Naive B cell (primary cell): ENCODE data around the gene LCE2D. TPM values are rescaled to one million over a fixed set of nuclear protein-coding genes. Genes with fewer than 3 reads are reported as not detected.

ENCODE experiments used
- ATAC-seq, 2 donors: fragments of 150-1000 bp; cut with Tn5 transposase; 2 replicates each; pipeline ENCODE4 v1.10.0; 2021; ENCODE audit warnings: low read depth in 2 of 2, mild to moderate bottlenecking in 2 of 2, moderate library complexity in 2 of 2
- DNase-seq: peaks from one replicate; pipeline ENCODE4 v3.0.0; 2022
- H3K27ac Mint-ChIP-seq, 6 donors: one replicate each; pipeline ENCODE4 v1.8.0; 2020 to 2022; ENCODE audit warnings: mild to moderate bottlenecking in 6 of 6, mixed read lengths in 6 of 6, moderate library complexity in 5 of 6, inconsistent platforms in 2 of 6
- H3K27me3 Mint-ChIP-seq, 3 donors: one replicate each; pipeline ENCODE4 v1.8.0; 2021 to 2022; ENCODE audit warnings: mixed read lengths in 3 of 3, mild to moderate bottlenecking in 1 of 3
- H3K36me3 Mint-ChIP-seq, 2 donors: one replicate each; pipeline ENCODE4 v1.8.0; 2020 to 2022; ENCODE audit warnings: mixed read lengths in 2 of 2, inconsistent platforms in 1 of 2, mild to moderate bottlenecking in 1 of 2
- H3K4me1 Mint-ChIP-seq, 3 donors: one replicate each; pipeline ENCODE4 v1.8.0; 2020 to 2022; ENCODE audit warnings: mixed read lengths in 3 of 3, inconsistent platforms in 1 of 3, mild to moderate bottlenecking in 1 of 3, moderate library complexity in 1 of 3
- H3K4me3 Mint-ChIP-seq, 8 donors: one replicate each; pipeline ENCODE4 v1.8.0; 2020 to 2022; ENCODE audit warnings: mild to moderate bottlenecking in 8 of 8, mixed read lengths in 8 of 8, moderate library complexity in 8 of 8, inconsistent platforms in 2 of 8
- H3K9me3 Mint-ChIP-seq, 7 donors: one replicate each; pipeline ENCODE4 v1.8.0; 2020 to 2022; ENCODE audit warnings: mixed read lengths in 7 of 7, mild to moderate bottlenecking in 5 of 7, inconsistent platforms in 2 of 7, moderate library complexity in 1 of 7
- polyA plus RNA-seq, 6 donors: library from polyadenylated mRNA; unstranded; fragments of 300-500 nt; fragmentation: Illumina TruSeq; gene quantifications; one replicate each; pipeline ENCODE4 v1.2.3, GENCODE V29; 2021; ENCODE audit warnings: low read depth in 6 of 6

LCE2D gene, protein sequence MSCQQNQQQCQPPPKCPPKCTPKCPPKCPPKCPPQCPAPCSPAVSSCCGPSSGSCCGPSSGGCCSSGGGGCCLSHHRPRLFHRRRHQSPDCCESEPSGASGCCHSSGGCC
- not detected for polyA plus RNA-seq

DNA sequence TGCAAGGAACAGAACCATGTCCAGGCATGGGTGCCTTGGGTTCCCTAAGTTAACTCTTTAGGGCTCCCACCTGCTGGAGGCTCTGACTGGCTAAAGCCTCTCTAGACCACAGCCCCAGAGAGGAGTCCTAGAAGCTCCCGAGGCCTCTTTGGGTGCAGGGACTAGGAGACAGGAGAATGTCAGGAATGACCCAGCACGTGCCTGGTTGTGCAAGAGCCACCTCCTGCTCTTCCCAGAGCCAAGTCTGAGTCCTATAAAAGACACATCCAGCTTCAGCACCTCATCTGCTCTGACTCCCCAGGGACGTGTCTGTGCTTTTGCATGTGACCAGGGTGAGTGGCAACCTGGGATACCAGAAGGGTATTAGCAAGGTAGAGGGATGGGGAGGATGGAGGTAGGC is at the start of gene LCE2D:
LCE2D (plus strand) TSS at position 283 of the 400 bp plus-strand sequence. CDS start 726 bp downstream, outside the sequence.
- no peak within 1 kb of the TSS for H3K27ac Mint-ChIP-seq
- no peaks in the 10 kb centered on the region for H3K36me3 Mint-ChIP-seq
- H3K27me3 Mint-ChIP-seq: peaks cover 23 to 38% (median 34%) of the 10 kb centered on the region in 3 donors
- H3K4me3 Mint-ChIP-seq: no peak within 1 kb of the TSS
- ATAC-seq: no peak
- no peaks in the 10 kb centered on the region for H3K4me1 Mint-ChIP-seq
- no peak for DNase-seq
- peaks cover 0 to 4% (median 0%) of the 10 kb centered on the region in 7 donors for H3K9me3 Mint-ChIP-seq

DNA sequence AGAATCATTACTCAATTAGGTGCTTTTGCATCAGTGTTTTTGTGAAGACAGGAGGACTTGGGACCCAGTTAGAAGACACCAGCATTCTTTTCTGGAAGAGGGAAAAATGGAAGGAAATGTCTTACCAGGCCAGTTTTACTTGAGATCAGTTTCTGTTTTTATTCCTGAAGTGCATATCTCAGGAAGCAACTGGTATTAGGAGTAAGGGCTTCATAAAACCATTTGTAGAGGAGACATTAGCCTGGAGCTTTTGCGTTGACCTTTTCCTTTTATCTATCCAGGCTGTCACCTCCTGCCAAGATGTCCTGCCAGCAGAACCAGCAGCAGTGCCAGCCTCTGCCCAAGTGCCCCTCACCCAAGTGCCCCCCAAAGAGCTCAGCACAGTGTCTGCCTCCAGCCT is 49.7 kb upstream of the LCE2D start, which contains the start of gene LCE3B:
LCE3B (plus strand) TSS at position 301 of the 400 bp plus-strand sequence; CDS start at position 301, 0 bp downstream.
- DNase-seq (no peak), ATAC-seq (no peak)
- Mint-ChIP-seq H3K9me3 (peaks cover 3 to 11% (median 9%) of the 10 kb centered on the region in 7 donors), H3K27me3 (peaks cover 0 to 14% (median under 1%) of the 10 kb centered on the region in 3 donors), H3K4me3 (no peak within 1 kb of the TSS), H3K36me3 (peaks cover 0 to 5% of the 10 kb centered on the region in 2 donors), H3K4me1 (no peaks in the 10 kb centered on the region), H3K27ac (peak within 1 kb of the TSS in 1 of 6 donors; percentile 20)

DNA sequence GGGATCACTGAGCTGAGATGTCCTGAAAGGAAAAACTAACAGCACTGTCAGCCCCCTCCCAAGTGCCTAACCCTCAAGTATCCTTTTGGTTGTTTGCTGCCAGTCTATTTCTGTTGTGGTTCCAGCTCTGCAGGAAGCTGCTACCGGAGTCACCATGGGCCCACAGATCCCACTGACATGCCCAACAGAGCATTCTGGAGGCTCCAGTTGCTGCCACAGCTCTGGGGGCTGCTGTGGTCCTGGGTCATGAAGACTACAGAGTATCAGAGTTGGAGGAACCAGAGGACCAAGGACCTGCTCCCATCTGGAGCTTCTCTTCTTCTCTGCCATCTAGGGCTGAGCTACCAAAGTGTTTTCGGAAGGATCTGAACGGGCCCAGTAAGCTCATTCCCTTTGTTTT is 41.2 kb upstream of the LCE2D start:
- Mint-ChIP-seq H3K4me1 (no peaks in the 10 kb centered on the region), H3K27ac (no peak overlapping the region), H3K27me3 (peaks cover 27% of the 10 kb centered on the region in 3 donors), H3K36me3 (peaks cover 0 to 12% of the 10 kb centered on the region in 2 donors), H3K4me3 (no peak overlapping the region), H3K9me3 (peaks cover 6 to 38% (median 19%) of the 10 kb centered on the region in 7 donors)
- no peak for DNase-seq
- no peak for ATAC-seq

DNA sequence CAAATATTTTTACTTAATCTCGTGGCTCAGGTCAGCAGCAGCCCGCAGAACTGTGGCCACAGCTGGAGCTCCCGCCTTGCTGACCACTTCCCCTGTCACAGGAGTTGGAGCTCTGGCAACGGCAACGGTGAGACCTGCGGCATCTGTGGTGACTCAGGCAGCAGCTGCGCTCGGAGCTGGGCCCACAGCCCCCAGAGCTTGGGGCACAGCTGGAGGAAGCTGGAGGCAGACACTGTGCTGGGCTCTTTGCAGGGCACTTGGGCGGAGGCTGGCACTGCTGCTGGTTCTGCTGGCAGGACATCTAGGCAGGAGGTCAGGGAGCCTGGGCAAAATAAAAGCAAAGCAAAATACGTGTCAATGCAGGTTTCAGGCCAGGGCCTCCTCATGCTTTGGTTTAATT is 40.4 kb upstream of the LCE2D start, which contains the start of gene LCE3A:
LCE3A (minus strand) TSS at position 301 of the 400 bp plus-strand sequence; CDS start at position 301, 0 bp downstream.
- H3K4me3 Mint-ChIP-seq: no peak within 1 kb of the TSS

DNA sequence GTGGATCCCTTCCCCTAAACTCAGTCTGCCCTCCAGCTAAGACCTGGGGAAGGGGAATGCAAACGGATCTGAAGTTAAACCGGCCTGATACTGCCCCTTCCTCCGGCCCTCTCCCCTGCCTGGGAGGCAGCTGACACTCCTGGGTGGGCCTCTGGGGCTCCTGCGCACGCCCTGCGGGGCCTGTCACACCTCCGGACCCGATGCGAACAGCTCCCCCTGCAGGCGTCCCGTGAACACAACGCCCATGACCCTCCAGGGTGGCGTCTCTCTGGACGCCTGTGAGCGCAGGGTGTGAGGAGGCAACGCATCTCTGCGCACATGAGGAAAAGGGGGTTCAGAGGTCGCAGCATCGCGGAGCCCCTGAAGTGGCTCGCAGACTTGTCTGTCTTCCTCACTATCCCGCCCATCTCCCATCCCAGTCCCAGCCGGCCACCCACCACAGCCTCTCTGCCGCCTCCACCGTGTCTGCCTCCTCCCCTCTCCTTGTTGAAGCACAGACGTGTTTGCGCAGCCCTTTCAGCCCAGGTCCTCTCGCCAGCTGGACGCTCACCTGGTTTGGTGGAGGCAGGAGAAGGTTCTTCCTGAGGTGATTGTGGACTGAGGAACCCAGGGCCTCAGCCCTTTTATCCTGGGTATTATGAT is 39.9 kb upstream of the LCE2D start:
- H3K27me3 Mint-ChIP-seq: peaks cover 30 to 39% (median 37%) of the 10 kb centered on the region in 3 donors
- no peak overlapping the region for H3K27ac Mint-ChIP-seq
- DNase-seq (no peak), ATAC-seq (no peak)
- H3K4me1 Mint-ChIP-seq: no peaks in the 10 kb centered on the region
- peaks cover 0 to 9% of the 10 kb centered on the region in 2 donors for H3K36me3 Mint-ChIP-seq
- H3K4me3 Mint-ChIP-seq: no peak overlapping the region
- H3K9me3 Mint-ChIP-seq: peaks cover 4 to 29% (median 14%) of the 10 kb centered on the region in 7 donors

More for the DNA sequence above, 40.4 kb upstream of the LCE2D start, which contains the start of gene LCE3A:
- Mint-ChIP-seq H3K36me3 (peaks cover 0 to 12% of the 10 kb centered on the region in 2 donors), H3K27ac (no peak within 1 kb of the TSS), H3K9me3 (peaks cover 6 to 33% (median 17%) of the 10 kb centered on the region in 7 donors), H3K4me1 (no peaks in the 10 kb centered on the region), H3K27me3 (peaks cover 27 to 34% (median 32%) of the 10 kb centered on the region in 3 donors)
- ATAC-seq (no peak), DNase-seq (no peak)

DNA sequence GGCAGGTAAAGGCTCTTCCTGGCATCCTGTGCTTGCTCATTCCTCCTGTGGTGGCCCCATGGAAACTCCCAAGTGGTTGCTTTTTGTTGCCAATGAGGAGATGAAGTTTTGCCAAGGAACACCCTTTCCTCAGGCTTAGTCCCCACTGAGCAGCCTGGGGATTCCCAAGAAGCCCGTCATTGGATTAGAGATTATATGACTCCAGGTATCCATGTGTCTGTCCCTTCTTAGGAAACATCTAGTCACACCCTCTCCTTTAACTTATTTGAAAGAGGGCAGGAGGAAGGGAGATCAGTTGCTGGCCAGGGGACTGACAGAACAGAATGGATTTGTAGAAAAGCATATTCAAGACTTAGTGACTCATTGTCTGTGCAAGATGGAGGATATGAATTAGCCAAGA is 36.4 kb upstream of the LCE2D start:
- no peaks in the 10 kb centered on the region for H3K36me3 Mint-ChIP-seq
- H3K9me3 Mint-ChIP-seq: peaks cover 0 to 5% (median 3%) of the 10 kb centered on the region in 7 donors
- no peaks in the 10 kb centered on the region for H3K4me1 Mint-ChIP-seq
- no peak overlapping the region for H3K4me3 Mint-ChIP-seq
- H3K27ac Mint-ChIP-seq: no peak overlapping the region
- DNase-seq: no peak
- ATAC-seq: no peak
- H3K27me3 Mint-ChIP-seq: peaks cover 34 to 58% (median 53%) of the 10 kb centered on the region in 3 donors

DNA sequence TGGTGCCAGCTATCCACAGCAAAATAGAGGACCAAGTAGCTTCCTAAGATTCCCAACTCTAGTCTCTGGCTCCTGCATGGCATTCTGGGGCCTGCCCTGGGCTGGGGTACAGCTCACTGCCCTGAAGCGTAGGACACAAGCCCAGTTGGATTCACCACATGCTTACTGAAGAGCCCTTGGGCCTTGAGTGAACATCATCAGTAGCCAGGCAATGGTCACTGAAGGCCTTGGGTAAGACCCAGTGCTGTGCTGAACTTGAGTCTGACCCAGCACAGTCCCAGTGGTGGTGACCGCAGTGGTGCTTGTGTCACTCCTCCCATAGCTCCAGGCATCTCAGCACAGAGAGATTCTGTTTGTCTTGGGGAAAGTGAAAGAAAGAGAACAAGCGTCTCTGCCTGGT is 32.6 kb upstream of the LCE2D start:
- peaks cover 2 to 17% (median 8%) of the 10 kb centered on the region in 7 donors for H3K9me3 Mint-ChIP-seq
- H3K36me3 Mint-ChIP-seq: no peaks in the 10 kb centered on the region
- H3K4me1 Mint-ChIP-seq: no peaks in the 10 kb centered on the region
- no peak overlapping the region for H3K4me3 Mint-ChIP-seq
- DNase-seq (no peak), ATAC-seq (no peak)
- peaks cover 16 to 33% (median 29%) of the 10 kb centered on the region in 3 donors for H3K27me3 Mint-ChIP-seq
- H3K27ac Mint-ChIP-seq: no peak overlapping the region

DNA sequence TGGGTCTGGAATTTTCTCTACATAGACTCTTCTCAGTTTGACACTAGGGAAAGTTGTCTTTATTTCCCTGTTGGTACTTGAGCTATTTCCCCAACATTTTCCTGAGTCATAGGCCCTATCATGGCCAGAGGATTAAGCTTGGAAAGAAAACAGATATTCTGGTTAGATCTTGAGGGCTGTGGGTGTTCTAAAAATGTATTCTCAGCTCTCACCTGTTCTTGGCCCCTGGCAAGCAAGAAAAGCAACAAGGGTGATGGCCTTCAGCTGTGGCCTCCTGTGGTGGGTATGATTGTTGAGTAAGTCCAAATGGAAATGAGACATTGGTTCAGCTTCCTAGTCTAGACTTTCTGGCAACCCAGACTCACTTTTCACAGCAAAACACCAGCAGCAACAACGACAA is 22.8 kb upstream of the LCE2D start:
- DNase-seq (no peak), ATAC-seq (no peak)
- Mint-ChIP-seq H3K4me1 (no peaks in the 10 kb centered on the region), H3K4me3 (no peak overlapping the region), H3K36me3 (no peaks in the 10 kb centered on the region), H3K27me3 (peaks cover 9 to 19% (median 18%) of the 10 kb centered on the region in 3 donors), H3K9me3 (peaks cover 0 to 11% (median 8%) of the 10 kb centered on the region in 7 donors), H3K27ac (no peak overlapping the region)

DNA sequence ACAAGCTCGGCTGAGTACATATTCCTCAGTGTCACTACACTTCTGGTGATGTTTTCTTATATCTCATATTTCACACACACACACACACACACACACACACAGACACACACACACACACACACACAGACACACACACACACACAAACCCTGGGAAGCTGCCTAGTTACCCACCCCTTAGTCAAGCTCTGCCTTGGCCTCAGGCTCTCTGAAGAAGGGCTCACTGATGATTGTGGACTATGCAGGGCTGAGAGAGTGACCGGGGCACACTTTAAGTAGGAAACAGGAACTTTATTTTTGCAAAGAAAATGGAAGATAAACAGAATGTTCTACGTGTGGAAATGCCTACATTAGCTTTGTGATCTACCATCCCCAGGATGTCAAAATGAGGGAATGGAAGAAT is 19.2 kb upstream of the LCE2D start:
- DNase-seq (no peak), ATAC-seq (no peak)
- Mint-ChIP-seq H3K9me3 (peaks cover 0 to 8% (median 4%) of the 10 kb centered on the region in 7 donors), H3K4me1 (no peaks in the 10 kb centered on the region), H3K27me3 (peaks cover 9 to 41% (median 27%) of the 10 kb centered on the region in 3 donors), H3K4me3 (no peak overlapping the region), H3K36me3 (no peaks in the 10 kb centered on the region), H3K27ac (peak overlapping the region in 1 of 6 donors; percentile 82)

DNA sequence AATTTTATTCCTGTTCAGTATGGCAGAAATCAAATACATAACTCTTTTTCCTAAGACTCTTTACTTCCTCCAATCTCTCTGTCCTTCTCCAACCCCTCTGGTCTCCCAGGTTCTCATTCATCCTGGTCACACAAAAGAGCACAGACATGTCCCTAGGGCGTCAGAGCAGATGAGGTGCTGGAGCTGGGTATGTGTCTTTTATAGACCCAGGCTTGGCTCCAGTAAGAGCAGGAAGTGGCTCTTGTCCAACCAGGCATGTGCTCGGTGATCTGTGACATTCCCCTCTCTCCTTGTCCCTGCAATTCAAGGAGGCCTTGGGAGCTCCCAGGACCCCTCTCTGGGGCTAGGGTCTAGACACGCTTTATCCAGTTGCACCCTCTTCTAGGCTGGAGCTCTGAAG is 18.0 kb upstream of the LCE2D start:
- no peak for DNase-seq
- Mint-ChIP-seq H3K36me3 (no peaks in the 10 kb centered on the region), H3K9me3 (no peaks in the 10 kb centered on the region), H3K4me1 (no peaks in the 10 kb centered on the region), H3K27ac (no peak overlapping the region), H3K27me3 (peaks cover 20 to 41% (median 27%) of the 10 kb centered on the region in 3 donors), H3K4me3 (no peak overlapping the region)
- no peak for ATAC-seq

DNA sequence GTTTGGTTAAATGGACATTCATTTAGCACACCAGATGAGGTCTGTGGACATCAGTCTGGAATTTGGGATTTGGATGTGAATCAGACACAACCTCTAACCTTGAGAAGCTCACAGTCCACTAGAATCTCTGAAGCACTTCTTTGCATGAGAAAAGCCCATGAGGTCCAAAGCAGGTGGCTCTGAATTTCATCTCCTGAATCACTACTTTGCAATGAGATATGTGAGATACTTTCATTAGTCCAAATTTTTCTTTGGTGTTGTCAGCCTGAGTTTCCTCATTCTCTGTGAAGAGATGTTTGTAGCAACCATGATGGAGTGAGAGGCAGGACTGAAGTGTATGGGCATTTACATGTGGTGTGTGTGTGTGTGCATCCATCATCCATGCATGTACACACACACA is 16.5 kb upstream of the LCE2D start:
- Mint-ChIP-seq H3K27ac (no peak overlapping the region), H3K36me3 (no peaks in the 10 kb centered on the region), H3K9me3 (no peaks in the 10 kb centered on the region), H3K4me1 (no peaks in the 10 kb centered on the region), H3K27me3 (peaks cover 25 to 41% (median 30%) of the 10 kb centered on the region in 3 donors), H3K4me3 (no peak overlapping the region)
- no peak for ATAC-seq
- no peak for DNase-seq

DNA sequence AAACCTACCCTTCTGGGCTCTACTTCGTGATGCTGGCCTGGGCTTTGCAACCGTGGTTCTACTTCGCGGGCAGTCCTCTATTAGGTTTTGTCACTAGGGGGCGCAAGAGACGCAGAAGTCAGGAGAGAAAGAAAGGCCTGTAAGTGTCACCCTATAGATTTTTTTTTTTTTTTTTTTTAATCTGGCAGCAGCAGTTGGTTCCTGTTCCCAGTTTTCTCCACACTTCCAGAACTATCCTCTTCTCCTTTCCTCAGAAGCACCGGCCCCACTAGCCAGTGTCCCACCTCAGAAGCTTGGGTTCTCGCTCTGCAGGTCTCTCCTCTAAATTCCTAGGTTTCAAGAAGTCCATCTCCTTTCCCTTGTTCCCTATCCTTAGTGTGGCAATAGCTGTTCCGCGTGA is 9.1 kb upstream of the LCE2D start:
- DNase-seq: no peak
- no peak for ATAC-seq
- H3K4me3 Mint-ChIP-seq: peak overlapping the region in 1 of 8 donors; percentile 17

DNA sequence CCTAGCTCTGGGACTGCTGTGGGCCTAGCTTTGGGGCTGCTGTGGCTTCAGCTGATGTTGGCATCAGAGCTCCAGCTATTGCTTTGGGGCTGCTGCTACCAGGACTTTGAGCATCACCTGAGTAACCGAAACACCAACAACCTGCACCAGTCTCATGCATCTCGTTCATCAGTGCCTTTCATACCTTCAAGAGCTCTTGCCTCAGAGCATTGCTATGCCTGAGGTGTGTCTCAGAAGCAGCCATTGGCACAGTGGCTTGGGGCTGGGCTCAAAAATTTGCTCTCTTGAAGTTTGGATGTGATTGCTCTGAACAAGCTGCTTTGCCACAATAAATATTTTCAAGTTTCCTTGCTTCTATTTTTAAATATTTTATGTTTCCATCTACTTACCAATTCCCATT is 6.7 kb upstream of the LCE2D start:
- ATAC-seq: no peak
- no peak for DNase-seq
- Mint-ChIP-seq H3K27me3 (peaks cover 13 to 20% (median 17%) of the 10 kb centered on the region in 3 donors), H3K4me3 (no peak overlapping the region), H3K4me1 (peaks cover 0 to 2% (median 0%) of the 10 kb centered on the region in 3 donors), H3K9me3 (no peaks in the 10 kb centered on the region), H3K27ac (no peak overlapping the region), H3K36me3 (no peaks in the 10 kb centered on the region)

More for the DNA sequence above, 9.1 kb upstream of the LCE2D start:
- Mint-ChIP-seq H3K9me3 (no peaks in the 10 kb centered on the region), H3K27me3 (peaks cover 13 to 26% (median 20%) of the 10 kb centered on the region in 3 donors), H3K27ac (no peak overlapping the region), H3K36me3 (no peaks in the 10 kb centered on the region), H3K4me1 (peaks cover 0 to 2% (median 0%) of the 10 kb centered on the region in 3 donors)

DNA sequence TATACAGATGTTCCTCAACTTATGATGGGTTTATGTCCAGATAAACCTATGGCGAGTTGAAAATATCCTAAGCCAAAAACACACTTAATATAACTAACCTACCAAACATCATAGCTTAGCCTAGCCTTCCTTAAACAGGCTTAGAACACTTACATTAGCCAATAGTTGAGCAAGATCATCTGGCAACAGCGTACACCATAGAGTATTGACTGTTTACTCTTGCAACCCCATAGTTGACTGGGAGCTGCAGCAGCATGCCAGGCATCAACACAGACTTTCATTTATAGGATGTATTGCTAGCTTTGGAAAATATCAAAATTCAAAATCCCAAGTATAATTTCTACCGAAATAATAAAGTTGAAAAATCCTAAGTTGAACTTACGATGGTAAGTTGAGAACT is 5.5 kb upstream of the LCE2D start:
- ATAC-seq: no peak
- Mint-ChIP-seq H3K9me3 (peaks cover 0 to 2% (median 0%) of the 10 kb centered on the region in 7 donors), H3K4me1 (peaks cover 0 to 2% (median 0%) of the 10 kb centered on the region in 3 donors), H3K27ac (no peak overlapping the region), H3K36me3 (no peaks in the 10 kb centered on the region), H3K4me3 (no peak overlapping the region), H3K27me3 (peaks cover 8 to 26% (median 19%) of the 10 kb centered on the region in 3 donors)
- DNase-seq: no peak
